Liver (tissue), 9 donors: ENCODE data around the gene PREX1. TPM values are rescaled to one million over a fixed set of nuclear protein-coding genes. Genes with fewer than 3 reads are reported as not detected.

Experiments
- DNase-seq: peaks from one replicate; pipeline ENCODE4 v3.0.0-alpha.2; 2017; ENCODE audit warnings: low spot score
- H3K27ac ChIP-seq, 2 donors: one replicate each; pipeline ENCODE4 v1.7.0; 2013; ENCODE audit warnings: inconsistent platforms in 2 of 2, low read length in 2 of 2, control low read depth in 1 of 2, low read depth in 1 of 2, mild to moderate bottlenecking in 1 of 2
- H3K27me3 ChIP-seq, 4 donors: one replicate each; pipeline versions ENCODE4 v1.6.1 to v1.7.0; 2013; ENCODE audit warnings: low read length in 3 of 4, inconsistent platforms in 1 of 4, mild to moderate bottlenecking in 1 of 4, moderate library complexity in 1 of 4; ENCODE audit not compliant: control insufficient read depth in 4 of 4, insufficient read depth in 4 of 4
- H3K36me3 ChIP-seq, 4 donors: one replicate each; pipeline versions ENCODE4 v1.6.1 to v1.7.0; 2013; ENCODE audit warnings: low read length in 3 of 4, mild to moderate bottlenecking in 3 of 4, low read depth in 1 of 4, moderate library complexity in 1 of 4; ENCODE audit not compliant: control insufficient read depth in 4 of 4, insufficient read depth in 3 of 4
- H3K4me1 ChIP-seq, 4 donors: one replicate each; pipeline versions ENCODE4 v1.6.1 to v1.7.0; 2013; ENCODE audit warnings: low read length in 3 of 4, mild to moderate bottlenecking in 3 of 4, moderate library complexity in 1 of 4; ENCODE audit not compliant: control insufficient read depth in 4 of 4, insufficient read depth in 4 of 4
- H3K4me3 ChIP-seq, 3 donors: one replicate each; pipeline versions ENCODE4 v1.6.1 to v1.7.0; 2013; ENCODE audit warnings: low read length in 3 of 3, control low read depth in 1 of 3, low read depth in 1 of 3, mild to moderate bottlenecking in 1 of 3
- H3K9ac ChIP-seq, 2 donors: one replicate each; pipeline ENCODE4 v1.7.0; 2013; ENCODE audit warnings: low read length in 2 of 2, mild to moderate bottlenecking in 2 of 2, moderate library complexity in 2 of 2, control low read depth in 1 of 2, low read depth in 1 of 2
- H3K9me3 ChIP-seq, 4 donors: one replicate each; pipeline versions ENCODE4 v1.6.1 to v1.7.0; 2013; ENCODE audit warnings: low read length in 3 of 4; ENCODE audit not compliant: control insufficient read depth in 4 of 4
- CTCF ChIP-seq: fragments of 150-350 bp; IDR thresholded peaks from 2 replicates; pipeline ENCODE4 v1.5.1; 2017; ENCODE audit warnings: improper control_type of control experiment, low read depth, low read length; ENCODE audit not compliant: missing input control
- EGR1 ChIP-seq, 2 donors: IDR thresholded peaks; 2 replicates each; pipeline ENCODE4 v1.6.1; 2016 to 2018; ENCODE audit warnings: antibody characterized with exemption in 2 of 2, low read depth in 2 of 2
- FOXA1 ChIP-seq: IDR thresholded peaks from 2 replicates; pipeline ENCODE4 v1.6.1; 2016; ENCODE audit warnings: antibody characterized with exemption
- FOXA2 ChIP-seq: IDR thresholded peaks from 2 replicates; pipeline ENCODE4 v1.6.1; 2016; ENCODE audit warnings: antibody characterized with exemption
- GABPA ChIP-seq, 2 donors: IDR thresholded peaks in 1 of 2; conservative IDR thresholded peaks in 1 of 2; 2 replicates each; pipeline ENCODE4 v1.6.1; 2016; ENCODE audit warnings: antibody characterized with exemption in 2 of 2, mild to moderate bottlenecking in 1 of 2, moderate library complexity in 1 of 2
- HNF4A ChIP-seq, 2 donors: conservative IDR thresholded peaks; 2 replicates each; pipeline ENCODE4 v1.6.1; 2016; ENCODE audit warnings: antibody characterized with exemption in 2 of 2, mild to moderate bottlenecking in 2 of 2
- HNF4G ChIP-seq: IDR thresholded peaks from 2 replicates; pipeline ENCODE4 v1.6.1; 2016; ENCODE audit warnings: antibody characterized with exemption
- JUND ChIP-seq, 2 donors: IDR thresholded peaks; 2 replicates each; pipeline ENCODE4 v1.6.1; 2016; ENCODE audit warnings: antibody characterized with exemption in 2 of 2
- MAX ChIP-seq: IDR thresholded peaks from 2 replicates; pipeline ENCODE4 v1.6.1; 2016; ENCODE audit warnings: antibody characterized with exemption
- NR2F2 ChIP-seq: IDR thresholded peaks from 2 replicates; pipeline ENCODE4 v1.6.1; 2016; ENCODE audit warnings: antibody characterized with exemption
- RAD21 ChIP-seq, 2 donors: IDR thresholded peaks; 2 replicates each; pipeline ENCODE4 v1.6.1; 2016; ENCODE audit warnings: antibody characterized with exemption in 2 of 2, mild to moderate bottlenecking in 2 of 2
- REST ChIP-seq: IDR thresholded peaks from 2 replicates; pipeline ENCODE4 v1.6.1; 2016; ENCODE audit warnings: antibody characterized with exemption, mild to moderate bottlenecking
- RXRA ChIP-seq, 2 donors: IDR thresholded peaks; 2 replicates each; pipeline ENCODE4 v1.6.1; 2017 to 2018; ENCODE audit warnings: antibody characterized with exemption in 2 of 2, mild to moderate bottlenecking in 1 of 2
- SP1 ChIP-seq: IDR thresholded peaks from 2 replicates; pipeline ENCODE4 v1.6.1; 2018; ENCODE audit warnings: antibody characterized with exemption, mild to moderate bottlenecking
- TAF1 ChIP-seq: conservative IDR thresholded peaks from 2 replicates; pipeline ENCODE4 v1.6.1; 2016; ENCODE audit warnings: antibody characterized with exemption, mild to moderate bottlenecking
- YY1 ChIP-seq: IDR thresholded peaks from 2 replicates; pipeline ENCODE4 v1.6.1; 2016; ENCODE audit warnings: antibody characterized with exemption, mild to moderate bottlenecking
- WGBS: extraction: QIAGEN DNeasy Blood & Tissue Kit; methylation state at CpG from one replicate; pipeline ENCODE4 v1.1.7; 2013; 5-methylcytosine and 5-hydroxymethylcytosine counted together
- polyA plus RNA-seq, 2 donors: library from polyadenylated mRNA; stranded (reverse) in 1 of 2; unstranded in 1 of 2; fragments of 200-250 nt in 1 of 2; fragments of >200 nt in 1 of 2; fragmentation: Nextera tagmentation in 1 of 2; extraction: Ambion mirVana in 1 of 2; gene quantifications; one replicate each; pipeline versions ENCODE4 v1.2.1 to v1.2.3, GENCODE V29; 2013 to 2015
- total RNA-seq, 2 donors: library from RNA; depleted of rRNA; stranded (reverse); fragments of >200 nt; gene quantifications; one replicate each; pipeline ENCODE4 v1.2.3, GENCODE V29; 2014
- TF ChIP-seq, protein P1 (sequence below): IDR thresholded peaks from 2 replicates; pipeline ENCODE4 v1.6.1; 2016; ENCODE audit warnings: antibody characterized with exemption
- TF ChIP-seq, protein P2 (sequence below): IDR thresholded peaks from 2 replicates; pipeline ENCODE4 v1.6.1; 2016; ENCODE audit warnings: antibody characterized with exemption
- donor health status: healthy.
- donor health status: healthy.
- donor health status: healthy.
- donor health status: healthy.
- donor health status: healthy.

PREX1 gene
- total and polyA plus RNA-seq, 4 donors, result 2.2 to 18.0 (median 10.8) TPM

DNA sequence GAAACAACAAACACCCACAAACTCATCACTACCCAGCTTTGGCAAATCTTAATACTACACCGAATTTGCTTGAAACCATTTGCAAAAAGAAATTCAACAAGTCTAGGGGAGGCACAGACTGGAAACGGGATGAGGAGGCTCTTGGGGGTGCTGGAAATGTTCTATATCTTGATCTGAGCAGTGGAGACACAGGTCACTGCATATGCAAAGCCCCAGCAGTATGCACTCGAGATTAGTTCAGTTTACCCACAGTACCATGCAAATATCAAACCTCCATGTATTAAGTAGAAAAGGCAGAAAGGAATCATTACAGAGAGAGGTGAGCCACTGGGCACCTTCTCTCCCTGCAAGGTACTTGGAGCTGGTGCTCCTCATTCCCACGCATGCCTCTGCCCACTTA lies 75.9 kb downstream of the PREX1 start:
- TF ChIP-seq FOXA1 (no peak), NR2F2 (no peak), RXRA (IDR thresholded peaks at IDR 0.05) (no peak), GABPA (IDR thresholded peaks at IDR 0.05 in 1 of 2, conservative IDR thresholded peaks at IDR 0.05 in 1 of 2) (no peak), FOXA2 (no peak), EGR1 (IDR thresholded peaks at IDR 0.05; ENCODE audit: low read depth in 2 of 2) (no peak), REST (no peak), RAD21 (IDR thresholded peaks at IDR 0.05) (no peak), HNF4G (no peak), MAX (no peak), HNF4A (conservative IDR thresholded peaks at IDR 0.05) (no peak), CTCF (no peak), TAF1 (no peak), JUND (IDR thresholded peaks at IDR 0.05) (no peak), YY1 (no peak), SP1 (no peak)
- TF ChIP-seq, protein P1, sequence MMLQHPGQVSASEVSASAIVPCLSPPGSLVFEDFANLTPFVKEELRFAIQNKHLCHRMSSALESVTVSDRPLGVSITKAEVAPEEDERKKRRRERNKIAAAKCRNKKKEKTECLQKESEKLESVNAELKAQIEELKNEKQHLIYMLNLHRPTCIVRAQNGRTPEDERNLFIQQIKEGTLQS, result no peak
- TF ChIP-seq, protein P2, sequence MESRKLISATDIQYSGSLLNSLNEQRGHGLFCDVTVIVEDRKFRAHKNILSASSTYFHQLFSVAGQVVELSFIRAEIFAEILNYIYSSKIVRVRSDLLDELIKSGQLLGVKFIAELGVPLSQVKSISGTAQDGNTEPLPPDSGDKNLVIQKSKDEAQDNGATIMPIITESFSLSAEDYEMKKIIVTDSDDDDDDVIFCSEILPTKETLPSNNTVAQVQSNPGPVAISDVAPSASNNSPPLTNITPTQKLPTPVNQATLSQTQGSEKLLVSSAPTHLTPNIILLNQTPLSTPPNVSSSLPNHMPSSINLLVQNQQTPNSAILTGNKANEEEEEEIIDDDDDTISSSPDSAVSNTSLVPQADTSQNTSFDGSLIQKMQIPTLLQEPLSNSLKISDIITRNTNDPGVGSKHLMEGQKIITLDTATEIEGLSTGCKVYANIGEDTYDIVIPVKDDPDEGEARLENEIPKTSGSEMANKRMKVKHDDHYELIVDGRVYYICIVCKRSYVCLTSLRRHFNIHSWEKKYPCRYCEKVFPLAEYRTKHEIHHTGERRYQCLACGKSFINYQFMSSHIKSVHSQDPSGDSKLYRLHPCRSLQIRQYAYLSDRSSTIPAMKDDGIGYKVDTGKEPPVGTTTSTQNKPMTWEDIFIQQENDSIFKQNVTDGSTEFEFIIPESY, result no peak
- peaks cover 0 to 2% (median 0%) of the 10 kb centered on the region in 4 donors for H3K36me3 ChIP-seq
- H3K4me1 ChIP-seq, result no peaks in the 10 kb centered on the region
- DNase-seq, result no peak
- peak overlapping the region; percentile 1 to 62 for H3K27ac ChIP-seq
- H3K9me3 ChIP-seq, result peaks cover 0 to 4% (median 3%) of the 10 kb centered on the region in 4 donors
- WGBS, result 71% methylated on average over 4 of the region's 4 CpGs
- H3K4me3 ChIP-seq, result no peak overlapping the region
- H3K27me3 ChIP-seq, result no peaks in the 10 kb centered on the region
- no peak overlapping the region for H3K9ac ChIP-seq
